K562 treated with DMSO at 1 percent for 48 hours (cell line): ENCODE results near the gene GOLGA8M. TPM values are rescaled to one million over a fixed set of nuclear protein-coding genes. Genes with fewer than 3 reads are reported as not detected.

Source experiments
- total RNA-seq: library from RNA; unstranded; fragments of 300-600 nt; gene quantifications from 2 replicates; pipeline ENCODE4 v1.2.3, GENCODE V29; 2022; ENCODE audit warnings: low replicate concordance; ENCODE audit errors: extremely low read depth

The GOLGA8M gene, protein sequence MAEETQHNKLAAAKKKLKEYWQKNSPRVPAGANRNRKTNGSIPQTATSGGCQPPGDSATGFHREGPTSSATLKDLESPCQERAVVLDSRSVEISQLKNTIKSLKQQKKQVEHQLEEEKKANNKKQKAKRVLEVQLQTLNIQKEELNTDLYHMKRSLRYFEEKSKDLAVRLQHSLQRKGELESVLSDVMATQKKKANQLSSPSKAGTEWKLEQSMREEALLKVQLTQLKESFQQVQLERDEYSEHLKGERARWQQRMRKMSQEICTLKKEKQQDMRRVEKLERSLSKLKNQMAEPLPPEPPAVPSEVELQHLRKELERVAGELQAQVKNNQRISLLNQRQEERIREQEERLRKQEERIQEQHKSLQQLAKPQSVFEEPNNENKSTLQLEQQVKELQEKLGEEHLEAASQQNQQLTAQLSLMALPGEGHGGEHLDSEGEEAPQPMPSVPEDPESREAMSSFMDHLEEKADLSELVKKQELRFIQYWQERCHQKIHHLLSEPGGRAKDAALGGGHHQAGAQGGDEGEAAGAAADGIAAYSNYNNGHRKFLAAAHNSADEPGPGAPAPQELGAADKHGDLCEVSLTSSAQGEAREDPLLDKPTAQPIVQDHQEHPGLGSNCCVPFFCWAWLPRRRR
- total RNA-seq, result not detected in 2 replicates

DNA sequence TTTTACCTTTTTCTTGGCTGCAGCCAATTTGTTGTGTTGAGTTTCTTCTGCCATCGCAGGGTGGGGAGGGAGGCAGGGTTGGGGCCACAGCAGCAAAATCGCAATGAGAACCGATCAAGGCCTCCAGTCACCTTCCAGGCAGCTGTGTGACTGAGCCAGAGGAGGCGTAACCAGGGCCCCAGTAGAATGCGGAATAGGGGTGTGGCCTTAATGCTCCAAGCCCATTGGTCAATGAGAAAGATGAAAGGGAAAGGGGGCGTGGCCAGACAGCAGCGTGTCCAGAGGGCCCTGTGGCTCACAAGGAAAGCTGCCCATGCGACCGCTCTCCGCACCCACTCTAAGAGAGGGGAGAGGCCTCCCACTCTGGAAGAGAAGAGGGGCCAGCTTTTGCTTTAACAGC, at the start of gene GOLGA8M:
Gene GOLGA8M (minus strand): TSS at position 152 of the 400 bp plus-strand sequence. CDS start 98 bp downstream, at position 54.

Other genes starting within 250 kb of the GOLGA8M start
- not detected in 2 replicates for gene GOLGA8G, start 179.4 kb downstream of the GOLGA8M start, total RNA-seq
- not detected in 2 replicates for gene GOLGA6L25, start 158.9 kb downstream of the GOLGA8M start, total RNA-seq
- not detected in 2 replicates for gene GOLGA6L7, start 136.2 kb upstream of the GOLGA8M start, total RNA-seq
- gene APBA2, start 173.6 kb upstream of the GOLGA8M start, total RNA-seq, result not detected in 2 replicates